Left cardiac atrium (tissue), 4 donors: Measurements from ENCODE around the gene THEMIS. TPM values are rescaled to one million over a fixed set of nuclear protein-coding genes. Genes with fewer than 3 reads are reported as not detected.
"Not testable (repeated sequence)": the region's sequence is repeated elsewhere in the genome, so short reads cannot be mapped to it uniquely, and the experiment has no call there.

Experiments used
- ATAC-seq, 2 donors: fragments of 200-7000 bp; cut with Tn5 transposase; one replicate each; pipeline ENCODE4 v1.9.1; 2020; ENCODE audit warnings: mild to moderate bottlenecking in 2 of 2, moderate library complexity in 2 of 2
- DNase-seq: peaks from one replicate; pipeline ENCODE4 v3.0.0-alpha.2; 2020
- intact Hi-C, 2 donors: fragments of 100-400 bp; cut with DNase I; formaldehyde crosslinking; loops; one replicate each; pipeline versions ENCODE4 v1.14.1 to v1.15.1; 2022 to 2023
- total RNA-seq, 2 donors: library from RNA; stranded (reverse); fragmentation: NEBNext Ultra II Directional; extraction: Animal tissue kit (Norgen Biotek cat#: 25700); gene quantifications; one replicate each; pipeline ENCODE4 v1.2.1, GENCODE V29; 2021
- donor health status: DM: no; HTN: yes; CAD: no.
- donor health status: DM: no; HTN: yes; CAD: no; lungs with severe emphysema.
- donor health status: DM: yes; HTN: yes; CAD: no.
- donor health status: Dilated cardiomyopathy.

The THEMIS gene
- total RNA-seq, 2 donors from 2014 or later: 0.63 to 0.97 TPM

GRCh38 chr6:127818149-127818548 is 82.7 kb downstream of the THEMIS start:
- intact Hi-C loops: no loop called here
- ATAC-seq (no peak), DNase-seq (no peak)

DNA sequence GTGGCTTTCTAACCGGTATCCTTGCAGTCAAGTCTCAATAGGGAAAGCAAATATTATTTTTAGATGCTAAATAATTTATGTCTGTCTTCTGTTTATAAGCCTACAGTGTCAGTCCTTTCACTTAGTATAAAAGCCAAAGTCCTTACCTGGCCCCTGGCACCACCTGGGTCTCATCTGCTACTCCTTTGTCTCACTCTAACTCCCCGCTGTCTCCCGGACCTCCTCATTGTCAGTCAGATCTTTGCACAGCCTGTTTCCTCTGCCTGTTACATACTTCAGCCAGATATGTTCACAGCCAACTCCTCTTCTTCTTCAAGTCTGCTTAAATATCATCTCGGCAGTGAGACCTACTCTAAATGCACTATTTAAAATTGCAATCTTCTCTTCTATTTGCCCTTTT is 84.2 kb downstream of the THEMIS start:
- intact Hi-C loops: no loop called here
- ATAC-seq: no peak

DNA sequence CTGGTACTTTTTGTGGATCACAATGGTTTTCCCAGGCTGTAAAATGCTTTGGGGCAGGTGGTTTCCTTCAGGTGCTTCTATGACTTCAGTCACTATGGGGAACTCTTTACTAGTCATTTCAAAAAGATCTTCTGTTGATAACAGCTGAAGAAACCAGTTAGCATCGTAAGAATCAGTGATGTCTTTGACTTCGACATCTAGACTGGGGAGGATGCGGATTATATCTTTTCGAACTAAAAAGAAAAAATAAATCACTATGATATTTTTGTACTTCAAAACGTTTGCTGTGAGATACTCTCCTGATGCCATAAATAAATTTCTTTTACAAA is 87.2 kb downstream of the THEMIS start:
- ATAC-seq (no peak), DNase-seq (no peak)
- intact Hi-C loops: no loop called here

More for the DNA sequence above, 84.2 kb downstream of the THEMIS start:
- DNase-seq: no peak

GRCh38 chr6:127812985-127813698 is 87.7 kb downstream of the THEMIS start:
- DNase-seq (no peak), ATAC-seq (no peak)
- intact Hi-C loops: no loop called here

GRCh38 chr6:127811900-127812570 is 88.8 kb downstream of the THEMIS start:
- intact Hi-C loops: no loop called here
- DNase-seq (no peak), ATAC-seq (no peak)

DNA sequence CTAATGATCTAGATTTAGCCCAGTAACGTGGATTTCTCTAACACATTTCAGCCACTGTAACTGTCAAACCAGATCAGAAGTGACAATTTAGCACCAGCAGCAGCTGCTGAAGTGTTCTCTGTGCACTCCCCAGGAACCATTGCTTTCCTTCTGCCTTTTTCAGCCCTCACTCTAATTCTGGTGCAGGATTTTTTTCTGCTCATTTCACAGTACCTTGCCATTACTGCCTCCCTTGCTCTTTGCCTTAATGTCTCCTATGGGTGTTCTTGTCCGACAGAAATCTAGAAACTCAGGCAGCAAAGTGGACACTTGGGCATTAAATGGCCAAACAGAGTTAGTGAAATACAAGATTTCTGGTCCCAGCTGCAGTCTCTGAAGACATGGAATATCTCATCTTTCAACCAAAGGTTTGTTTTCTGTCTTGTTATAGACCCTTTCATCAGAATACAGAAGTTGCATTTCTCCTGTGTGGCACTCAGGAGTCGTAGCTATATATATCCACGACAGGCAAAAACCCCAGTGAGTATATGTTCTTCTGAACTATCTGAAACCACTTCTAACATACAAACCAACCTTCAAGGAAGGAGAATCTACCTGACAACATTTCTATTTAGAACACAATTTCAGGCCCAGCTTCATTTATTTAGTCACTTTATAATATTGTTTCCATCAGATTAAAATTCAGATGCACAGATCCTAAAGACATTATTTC is 92.9 kb downstream of the THEMIS start:
- no peak for DNase-seq
- intact Hi-C loops: no loop called here

GRCh38 chr6:127796713-127797112 is 104.1 kb downstream of the THEMIS start:
- intact Hi-C loops: no loop called here
- ATAC-seq (no peak), DNase-seq (no peak)

More for the DNA sequence above, 92.9 kb downstream of the THEMIS start:
- no peak for ATAC-seq

GRCh38 chr6:127794405-127794804 is 106.5 kb downstream of the THEMIS start:
- ATAC-seq: no peak
- intact Hi-C loops: no loop called here

DNA sequence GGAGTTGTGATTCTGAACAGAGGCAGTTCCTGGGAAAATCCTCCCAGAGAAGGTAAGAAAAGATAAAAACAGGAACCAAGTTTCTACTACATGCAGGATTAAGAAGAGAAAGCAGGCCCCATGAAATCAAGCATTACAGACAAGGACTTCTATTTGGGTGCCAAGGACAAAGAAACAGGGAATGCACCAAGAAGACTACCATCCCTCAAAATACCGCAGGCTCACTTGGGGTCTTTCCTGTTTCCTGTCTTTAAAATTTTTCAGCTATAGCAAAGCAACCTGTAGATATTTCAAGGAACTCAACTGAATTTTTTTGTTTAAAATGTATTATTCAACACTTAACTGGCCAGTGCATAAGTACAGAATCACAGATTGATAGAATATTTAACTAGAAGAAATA is 107.5 kb downstream of the THEMIS start:
- DNase-seq: no peak
- ATAC-seq: no peak
- intact Hi-C loops: no loop called here

More at GRCh38 chr6:127794405-127794804, 106.5 kb downstream of the THEMIS start:
- no peak for DNase-seq

DNA sequence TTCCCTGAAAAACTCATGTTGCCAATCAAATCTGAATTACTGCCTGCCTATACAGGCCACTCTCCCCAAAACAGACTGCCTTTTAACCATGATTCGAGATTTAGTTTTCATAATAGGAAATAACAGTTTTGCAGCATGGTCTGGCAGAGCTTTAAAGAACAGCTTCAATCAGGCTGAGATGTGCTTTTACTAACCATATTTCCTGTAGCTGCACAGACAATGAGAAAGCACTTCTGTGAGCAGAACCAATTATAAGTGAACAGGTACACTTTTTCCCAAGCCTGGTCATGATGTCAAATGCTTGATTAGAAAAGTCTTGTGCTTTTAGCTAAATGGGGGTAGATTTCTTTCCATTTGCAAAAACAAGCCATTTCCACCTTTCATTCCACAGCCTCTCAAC is 108.2 kb downstream of the THEMIS start:
- intact Hi-C loops: no loop called here
- no peak for ATAC-seq
- no peak for DNase-seq

- ATAC-seq (no peak), DNase-seq (no peak)
- intact Hi-C loops: no loop called here
Measured at GRCh38 chr6:127791779-127792528, 108.9 kb downstream of the THEMIS start.

GRCh38 chr6:127790571-127790970 is 110.3 kb downstream of the THEMIS start:
- ATAC-seq (no peak), DNase-seq (no peak)
- intact Hi-C loops: no loop called here

DNA sequence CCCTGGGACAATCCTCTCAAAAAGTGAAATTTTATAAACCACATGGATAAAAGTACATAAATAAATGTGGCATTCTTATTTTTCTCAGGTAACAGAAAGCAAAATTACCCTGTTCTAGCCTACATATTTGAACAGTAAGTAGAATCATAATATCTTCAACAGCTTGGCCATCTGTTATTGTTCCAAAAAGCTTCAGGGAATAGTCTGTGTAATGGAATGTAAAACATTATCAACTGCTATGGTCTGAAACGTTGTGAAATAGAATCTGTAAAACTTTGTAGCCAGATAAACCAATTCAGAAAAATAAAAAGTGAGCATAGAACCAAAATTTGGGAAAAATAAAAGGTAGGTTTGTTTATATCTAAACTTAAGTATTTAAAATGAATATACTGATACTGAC is 114.7 kb downstream of the THEMIS start:
- intact Hi-C loops: no loop called here
- DNase-seq: no peak

DNA sequence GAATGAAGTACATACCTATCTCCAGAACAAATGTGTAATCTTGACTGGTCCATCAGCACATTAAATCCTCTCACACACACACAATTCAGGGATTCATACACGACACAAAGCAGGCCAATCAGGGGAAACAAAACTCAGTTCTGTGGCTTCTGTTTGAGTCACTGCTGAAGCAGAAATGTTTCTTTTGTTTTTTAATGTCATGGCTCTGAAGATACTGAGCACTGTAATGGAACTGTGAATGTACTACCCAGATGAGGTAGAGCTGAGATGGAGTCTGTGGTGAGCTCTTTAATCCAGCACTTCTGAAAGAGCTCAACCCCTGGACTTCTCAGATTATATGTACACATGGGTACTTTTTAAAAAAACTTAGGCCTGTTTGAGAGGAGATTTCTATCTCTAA is 116.4 kb downstream of the THEMIS start:
- intact Hi-C loops: no loop called here
- DNase-seq: no peak

More for the DNA sequence above, 114.7 kb downstream of the THEMIS start:
- ATAC-seq: no peak

GRCh38 chr6:127781636-127782272 is 119.1 kb downstream of the THEMIS start:
- DNase-seq, ATAC-seq, intact Hi-C loops: not testable (repeated sequence)

More for the DNA sequence above, 116.4 kb downstream of the THEMIS start:
- no peak for ATAC-seq

GRCh38 chr6:127776320-127776719 is 124.5 kb downstream of the THEMIS start:
- DNase-seq (no peak), ATAC-seq (no peak)
- intact Hi-C loops: no loop called here

- ATAC-seq (no peak), DNase-seq (no peak)
- intact Hi-C loops: no loop called here
Measured at GRCh38 chr6:127775371-127775770, 125.5 kb downstream of the THEMIS start.

DNA sequence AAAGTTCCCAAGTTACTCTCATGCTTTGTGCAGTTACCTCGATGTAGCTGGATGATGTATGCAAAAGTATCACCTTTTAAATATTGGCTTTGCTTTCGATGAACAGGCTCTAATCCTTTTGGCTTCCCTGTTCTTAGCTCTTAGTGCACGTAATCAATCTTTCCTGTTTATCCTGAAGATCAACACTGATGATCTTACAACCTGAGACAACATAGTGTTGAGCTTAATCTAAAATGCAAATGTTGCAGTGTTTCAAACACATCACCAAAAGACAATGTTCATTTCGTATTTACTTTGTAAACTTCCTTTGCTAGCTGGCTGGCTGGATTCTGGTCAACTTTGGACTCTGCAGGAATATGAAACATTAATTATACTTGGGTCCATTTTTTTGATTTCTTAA is 132.1 kb downstream of the THEMIS start:
- DNase-seq (no peak), ATAC-seq (no peak)
- intact Hi-C loops: no loop called here

DNA sequence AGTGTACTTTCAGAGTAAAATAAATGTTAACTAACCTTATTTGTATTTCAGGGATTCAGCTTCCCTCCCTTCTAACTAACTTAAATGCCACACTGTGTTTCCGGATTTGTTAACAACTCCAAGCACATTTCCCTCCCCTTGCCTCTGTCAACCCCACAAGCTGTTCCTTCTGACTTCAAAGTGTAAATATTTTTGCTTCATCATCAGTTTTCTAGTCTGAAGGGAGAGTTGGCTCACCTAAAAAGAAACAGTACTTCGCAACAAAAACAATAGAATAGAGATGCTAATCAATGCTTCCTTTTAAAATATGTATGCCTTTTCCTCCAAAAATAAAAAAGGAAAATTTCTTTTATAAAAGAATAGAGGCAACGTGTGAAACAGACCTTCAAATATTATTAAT is 132.6 kb downstream of the THEMIS start:
- DNase-seq (no peak), ATAC-seq (no peak)
- intact Hi-C loops: no loop called here
